Body of pancreas (tissue), 4 donors: ENCODE results near the gene CDK11B.
"Not testable (repeated sequence)": the region's sequence is repeated elsewhere in the genome, so short reads cannot be mapped to it uniquely, and the experiment has no call there.

Experiments
- CTCF ChIP-seq, 7 experiments: fragments of 450-650 bp in 4 of 7; fragments of 200-600 bp in 3 of 7; sonication (generic) in 3 of 7; IDR thresholded peaks; one replicate each; pipeline ENCODE4 v1.5.1; 2016 to 2019; ENCODE audit warnings: antibody characterized with exemption in 7 of 7
- POLR2A ChIP-seq, 3 donors: fragments of 450-650 bp; IDR thresholded peaks; one replicate each; pipeline ENCODE4 v1.6.1; 2016; ENCODE audit warnings: antibody characterized with exemption in 3 of 3, mild to moderate bottlenecking in 2 of 3

DNA sequence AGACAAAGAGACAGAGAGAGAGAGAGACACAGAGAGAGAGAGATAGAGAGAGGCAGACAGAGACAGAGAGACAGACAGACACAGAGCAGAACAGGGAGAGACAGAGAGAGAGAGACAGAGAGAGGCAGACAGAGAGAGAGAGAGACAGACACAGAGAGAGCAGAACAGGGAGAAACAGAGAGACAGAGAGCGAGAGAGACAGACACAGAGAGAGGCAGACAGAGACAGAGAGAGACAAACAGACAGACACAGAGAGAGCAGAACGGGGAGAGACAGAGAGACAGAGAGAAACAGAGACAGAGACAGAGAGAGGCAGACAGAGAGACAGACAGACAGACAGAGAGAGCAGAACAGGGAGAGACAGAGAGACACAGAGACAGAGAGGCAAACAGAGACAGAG lies 63.5 kb downstream of the CDK11B start:
- TF ChIP-seq CTCF, POLR2A (IDR thresholded peaks at IDR 0.05): not testable (repeated sequence)
